Stimulated activated CD4-positive, alpha-beta T cell treated with anti-CD3 and anti-CD28 coated beads, Interleukin-2, amount 100 ng/mL, for 24 hours (primary cell): ENCODE data around the gene WEE1.
"Not testable (repeated sequence)": the region's sequence is repeated elsewhere in the genome, so short reads cannot be mapped to it uniquely, and the experiment has no call there.

ENCODE experiments used
- DNase-seq, 2 donors: peaks; one replicate each; pipeline ENCODE4 v3.0.0-alpha.2; 2020

The WEE1 gene

GRCh38 chr11:9573052-9573774, at the start of gene WEE1:
Gene WEE1 (plus strand): TSS chr11:9573670. CDS start chr11:9573934, 264 bp downstream.
- peak; percentile 97 to 99 for DNase-seq

GRCh38 chr11:9524001-9524400, 49.5 kb upstream of the WEE1 start:
- no peak for DNase-seq

GRCh38 chr11:9525116-9525515, 48.4 kb upstream of the WEE1 start:
- DNase-seq, result no peak

- DNase-seq, result no peak
These were observed 45.9 kb upstream of the WEE1 start for GRCh38 chr11:9527481-9528135.

GRCh38 chr11:9528136-9528501, 45.4 kb upstream of the WEE1 start:
- DNase-seq, result no peak

GRCh38 chr11:9528573-9529333, 44.7 kb upstream of the WEE1 start:
- no peak for DNase-seq

DNA sequence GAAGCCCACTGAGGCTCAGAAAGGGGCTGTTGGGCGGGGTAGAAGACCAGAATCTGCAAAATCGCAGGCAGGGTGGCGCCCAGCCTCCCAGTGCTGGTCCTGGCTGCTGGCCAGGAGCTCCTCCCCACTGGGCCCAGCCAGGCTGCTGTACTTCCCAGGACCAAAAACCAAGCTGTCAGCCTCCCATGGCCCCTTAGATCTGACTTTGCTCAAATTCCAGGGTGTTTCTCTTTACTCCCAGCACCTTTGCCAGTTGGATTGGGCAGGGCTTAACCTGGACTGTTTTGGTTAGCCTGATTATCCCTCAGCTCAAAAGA, 44.2 kb upstream of the WEE1 start:
- DNase-seq, result no peak

DNA sequence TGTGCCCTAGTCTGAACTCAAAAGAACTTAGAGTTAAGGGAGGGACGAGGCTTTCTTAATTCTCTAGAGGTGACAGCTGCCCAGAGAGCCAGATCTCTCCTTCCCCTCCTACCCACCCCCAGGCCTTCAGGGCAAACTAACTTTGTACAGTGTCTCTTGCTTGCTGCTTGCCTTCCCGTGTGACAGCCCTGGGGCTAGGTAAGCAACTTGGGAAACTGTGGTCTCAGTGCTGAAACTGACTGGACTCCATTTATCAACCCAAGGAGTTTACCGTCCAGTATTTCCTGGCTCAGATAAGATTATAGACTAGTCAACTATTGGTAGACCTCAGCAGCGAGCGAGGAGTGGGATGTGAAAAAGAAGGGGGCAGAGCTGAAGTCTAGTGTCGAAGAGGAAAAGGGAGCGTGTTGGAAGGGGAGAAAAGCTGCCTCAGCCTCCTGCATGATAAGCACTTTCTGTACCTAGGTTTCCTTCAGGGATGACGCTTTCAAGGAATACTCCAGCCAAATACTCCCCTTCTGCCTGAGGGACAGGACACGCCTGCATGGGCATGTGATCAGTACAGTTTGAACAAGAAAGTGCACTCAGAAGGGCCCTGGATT, 43.3 kb upstream of the WEE1 start:
- DNase-seq, result no peak

DNA sequence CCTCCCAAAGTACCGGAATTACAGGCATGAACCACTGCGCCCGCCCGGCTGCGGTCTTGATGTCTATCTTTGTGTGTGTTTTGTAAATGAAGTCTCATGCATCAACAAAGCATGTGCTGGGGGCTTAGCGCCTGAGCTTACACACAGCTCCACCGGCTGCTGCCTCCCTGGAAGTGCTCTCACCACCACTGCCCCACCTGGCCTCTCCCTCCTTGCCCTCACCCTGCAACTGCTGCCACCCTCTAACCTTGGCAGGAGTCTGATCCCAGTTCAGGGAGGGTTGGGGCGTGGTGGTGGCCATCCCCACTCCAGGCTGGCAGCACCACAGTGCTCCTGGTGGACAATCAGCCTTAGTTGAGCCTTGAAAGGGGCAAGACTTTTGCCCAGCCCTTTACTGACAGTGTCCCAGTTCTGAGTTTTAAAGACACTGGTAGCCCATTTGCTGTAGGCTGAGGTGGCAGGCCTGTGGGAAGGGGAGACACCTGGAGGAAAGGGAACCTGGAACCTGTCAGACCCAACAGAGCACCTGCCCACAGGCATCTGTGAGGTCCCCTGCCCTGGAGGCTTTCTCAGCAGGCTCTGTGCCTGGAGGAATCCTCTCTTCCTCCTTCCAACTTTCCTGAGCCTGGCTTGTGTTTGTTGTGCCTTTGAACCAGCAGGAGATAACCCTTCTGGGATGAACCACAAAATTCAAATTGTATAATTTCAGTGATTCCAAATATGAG, 42.4 kb upstream of the WEE1 start:
- DNase-seq, result no peak

DNA sequence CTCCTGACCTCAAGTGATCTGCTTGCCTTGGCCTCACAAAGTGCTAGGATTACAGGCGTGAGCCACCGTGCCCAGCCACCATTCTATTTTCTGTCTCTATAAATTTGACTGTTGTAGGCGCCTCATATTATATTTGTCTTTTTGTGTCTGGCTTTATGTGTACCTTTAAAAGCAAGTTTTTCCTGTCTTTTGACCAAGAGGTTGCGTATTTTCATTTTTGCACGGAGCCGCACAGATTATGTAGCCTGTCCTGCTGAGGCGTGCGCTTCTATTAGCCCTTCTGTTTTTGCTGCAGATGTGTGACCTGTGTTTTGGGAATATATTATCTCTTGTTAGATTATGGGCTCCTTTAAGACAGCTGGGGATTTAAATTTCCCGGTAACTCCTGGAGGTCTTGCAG, 40.4 kb upstream of the WEE1 start:
- DNase-seq, result no peak

DNA sequence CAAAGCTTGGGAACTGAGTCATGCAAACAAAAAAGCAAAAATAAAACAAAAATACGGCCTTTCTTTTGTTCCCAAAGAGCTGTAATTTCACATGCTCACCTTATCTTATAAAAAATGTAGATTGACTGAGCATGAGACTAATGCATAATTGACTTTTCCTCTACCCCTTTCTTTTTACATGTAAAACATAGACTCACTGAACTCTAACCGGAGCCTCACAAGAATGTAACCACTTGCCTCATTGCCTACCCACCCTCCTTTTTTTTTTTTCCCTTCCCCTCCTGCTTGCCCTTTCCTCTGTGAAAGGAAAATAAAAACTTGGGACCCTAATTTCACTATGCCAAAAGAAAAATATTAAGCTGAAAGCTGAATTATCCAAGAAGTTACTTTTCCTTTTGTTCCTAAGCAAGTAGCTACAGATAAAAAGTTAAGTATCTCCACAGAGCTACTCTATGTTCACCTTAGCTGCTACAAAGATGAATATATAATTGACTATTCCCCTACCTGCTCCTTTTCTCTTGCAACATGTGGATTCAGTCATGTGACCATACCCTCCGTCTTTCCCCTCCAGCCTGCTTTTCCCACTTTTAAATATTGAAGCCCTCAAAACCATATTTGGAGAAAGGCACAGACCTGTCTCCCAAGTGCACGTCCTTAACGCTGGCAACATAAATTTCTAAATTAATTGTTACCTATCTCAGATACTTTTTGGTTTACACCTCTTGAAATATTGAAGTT, 39.6 kb upstream of the WEE1 start:
- no peak for DNase-seq

DNA sequence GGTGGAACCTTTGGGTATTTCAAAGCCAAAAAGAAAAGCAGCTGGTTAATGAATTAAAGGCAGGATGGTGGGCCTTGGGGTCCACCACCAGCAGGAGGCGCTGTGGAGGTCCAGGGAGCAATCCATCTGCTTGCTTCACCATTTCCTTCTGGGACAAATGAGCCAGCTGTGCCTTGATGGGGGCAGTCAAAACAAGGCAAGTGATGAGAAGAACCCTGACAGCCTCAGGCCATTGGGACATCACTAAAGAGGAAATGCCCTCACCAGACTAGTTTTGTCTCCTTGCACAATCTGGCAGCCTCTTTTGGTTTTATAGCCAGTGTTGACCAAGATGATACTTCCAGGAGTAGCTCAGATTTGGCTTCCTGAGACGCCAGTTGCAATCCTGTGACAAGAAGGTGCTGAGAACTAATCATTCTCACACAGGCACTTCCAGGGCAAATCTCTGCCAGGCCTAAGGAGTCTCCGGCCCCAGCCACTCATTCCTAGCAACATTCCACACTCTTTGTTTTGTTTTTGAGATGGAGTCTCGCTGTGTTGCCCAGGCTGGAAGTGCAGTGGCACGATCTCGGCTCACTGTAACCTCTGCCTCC, 38.2 kb upstream of the WEE1 start:
- peak; percentile 89 to 92 for DNase-seq

DNA sequence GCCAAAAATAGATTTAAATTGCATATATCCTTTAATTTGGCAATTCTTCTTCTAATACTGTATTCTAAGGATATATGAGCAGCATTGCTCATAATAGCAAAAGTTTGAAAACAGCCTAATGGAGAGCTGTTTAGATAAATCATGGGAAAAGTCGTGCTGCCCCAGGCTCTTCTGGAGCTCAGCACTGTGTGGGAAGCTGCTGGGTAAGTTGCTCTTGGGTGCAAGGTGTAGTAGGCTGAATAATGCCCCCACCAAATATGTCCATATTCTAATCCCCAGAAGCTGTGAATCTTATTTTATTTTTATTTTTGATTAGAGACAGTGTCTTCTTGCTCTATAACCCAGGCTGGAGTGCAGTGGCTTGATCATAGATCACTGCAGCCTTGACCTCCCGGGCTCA, 34.9 kb upstream of the WEE1 start:
- DNase-seq, result no peak

DNA sequence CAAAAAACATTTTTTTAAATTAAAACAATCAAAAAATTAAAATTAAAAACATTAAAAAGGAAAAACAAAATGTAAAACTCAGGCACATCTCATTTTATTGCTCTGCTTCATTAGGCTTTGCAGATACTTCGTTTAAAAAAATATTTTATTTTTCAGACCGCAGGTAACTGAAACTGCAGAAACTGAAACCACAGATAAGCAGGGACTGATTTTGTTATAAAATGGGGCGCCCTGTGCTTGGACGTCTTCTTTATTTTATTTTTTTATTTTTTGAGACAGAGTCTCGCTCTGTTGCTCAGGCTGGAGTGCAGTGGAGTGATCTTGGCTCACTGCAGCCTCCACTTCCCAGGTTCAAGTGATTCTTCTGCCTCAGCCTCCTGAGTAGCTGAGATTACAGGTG, 24.3 kb upstream of the WEE1 start:
- not testable (repeated sequence) for DNase-seq

DNA sequence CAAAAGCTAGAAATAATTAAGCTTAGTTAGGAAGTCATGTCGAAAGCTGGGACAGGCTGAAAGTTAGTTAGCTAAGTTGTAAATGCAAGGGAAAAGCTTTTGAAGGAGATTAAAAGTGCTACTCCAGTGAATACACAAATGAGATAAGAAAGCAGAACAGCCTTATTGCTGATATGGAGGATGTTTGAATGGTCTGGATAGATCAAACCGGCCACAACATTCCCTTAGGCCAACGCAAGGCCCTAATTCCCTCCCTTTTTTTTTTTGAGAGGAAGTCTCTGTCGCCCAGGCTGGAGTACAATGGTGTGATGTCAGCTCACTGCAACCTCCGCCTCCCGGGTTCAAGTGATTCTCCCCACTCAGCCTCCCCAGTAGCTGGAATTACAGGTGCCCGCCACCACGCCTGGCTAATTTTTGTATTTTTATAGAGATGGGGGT, 23.3 kb upstream of the WEE1 start:
- no peak for DNase-seq

DNA sequence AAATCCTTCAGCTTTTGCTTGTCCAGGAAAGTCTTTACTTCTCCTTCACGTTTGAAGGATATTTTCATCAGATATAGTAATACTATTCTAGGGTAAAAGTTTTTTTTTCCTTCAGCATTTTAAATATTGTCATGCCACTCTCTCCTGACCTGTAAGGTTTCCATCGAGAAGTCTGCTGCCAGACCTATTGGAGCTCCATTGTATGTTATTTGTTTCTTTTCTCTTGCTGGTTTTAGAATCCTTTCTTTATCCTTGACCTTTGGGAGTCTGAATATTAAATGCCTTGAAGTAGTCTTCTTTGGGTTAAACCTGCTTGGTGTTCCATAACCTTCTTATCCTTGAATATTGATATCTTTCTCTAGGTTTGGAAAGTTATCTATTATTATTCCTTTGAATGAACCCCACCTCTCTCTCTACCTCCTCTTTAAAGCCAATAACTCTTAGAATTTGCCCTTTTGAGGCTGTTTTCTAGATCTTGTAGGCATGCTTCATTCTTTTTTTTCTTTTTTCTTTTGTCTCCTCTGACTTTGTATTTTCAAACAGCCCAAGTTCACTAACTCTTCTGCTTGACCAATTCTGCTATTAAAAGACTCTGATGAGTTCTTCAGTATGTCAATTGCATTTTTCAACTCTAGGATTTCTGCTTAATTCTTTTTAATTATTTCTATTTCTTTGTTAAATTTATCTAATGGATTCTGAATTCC, 12.0 kb upstream of the WEE1 start:
- no peak for DNase-seq

- DNase-seq, result no peak
These were observed 10.8 kb upstream of the WEE1 start for GRCh38 chr11:9562716-9563115.

- DNase-seq, result no peak
These were observed 10.2 kb upstream of the WEE1 start for GRCh38 chr11:9563196-9563730.

DNA sequence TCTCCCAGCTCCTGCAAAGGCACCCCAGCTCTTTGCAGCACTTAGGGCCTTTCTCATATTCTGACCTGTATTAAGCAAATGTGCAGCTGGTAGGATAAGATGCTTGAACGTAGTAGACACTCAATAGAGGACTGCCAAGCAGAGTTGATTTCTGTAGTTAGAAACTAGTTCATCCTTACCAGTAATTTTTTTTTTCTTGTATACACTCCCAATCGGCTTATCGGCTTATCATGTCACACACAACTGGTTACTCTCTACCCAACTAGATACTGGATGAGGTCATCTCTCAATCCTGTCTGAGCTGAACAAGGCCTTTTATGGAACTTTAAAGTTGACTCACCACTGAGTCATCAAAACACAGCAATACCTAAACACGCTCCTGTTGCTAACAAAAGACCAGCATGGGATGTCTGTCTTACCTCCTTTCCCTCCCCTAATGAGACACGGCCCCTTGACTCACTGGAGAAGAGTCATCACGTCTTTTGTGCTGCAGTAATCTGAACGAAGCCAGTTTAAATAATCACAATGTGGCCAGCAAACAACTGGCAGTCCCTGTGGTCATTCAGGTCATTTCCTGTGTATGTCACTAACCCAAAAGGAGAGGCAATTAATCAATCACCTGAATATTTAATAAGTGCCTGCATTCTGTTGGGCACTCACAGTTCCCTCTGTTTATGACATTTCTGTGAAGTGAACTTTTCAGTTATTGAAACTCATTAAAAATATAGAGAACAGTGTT, 7.5 kb upstream of the WEE1 start:
- peak; percentile 40 to 67 for DNase-seq

- no peak for DNase-seq
These were observed 6.9 kb upstream of the WEE1 start for GRCh38 chr11:9566561-9567063.
